Thoracic aorta (tissue), 2 donors: ENCODE data around the gene CFAP54. TPM values are rescaled to one million over a fixed set of nuclear protein-coding genes. Genes with fewer than 3 reads are reported as not detected.
"Not testable (repeated sequence)": the region's sequence is repeated elsewhere in the genome, so short reads cannot be mapped to it uniquely, and the experiment has no call there.

Source experiments
- ATAC-seq: fragments of 150-250 bp; one replicate; pipeline ENCODE4 v1.8.0; 2017; ENCODE audit warnings: low read depth; ENCODE audit not compliant: insufficient number of reproducible peaks, low FRiP score
- DNase-seq: peaks from one replicate; pipeline ENCODE4 v3.0.0-alpha.2; 2020; ENCODE audit warnings: low spot score
- H3K27ac ChIP-seq, 2 donors: fragments of 200-600 bp; sonication (generic); 1 replicate in 1 of 2; 2 replicates in 1 of 2; pipeline ENCODE4 v1.5.1; 2016; ENCODE audit warnings: mild to moderate bottlenecking in 2 of 2, moderate library complexity in 2 of 2
- H3K27me3 ChIP-seq: fragments of 200-600 bp; sonication (generic); replicated peaks from 2 replicates; pipeline ENCODE4 v1.6.0; 2016; ENCODE audit warnings: mild to moderate bottlenecking; ENCODE audit not compliant: insufficient read depth
- H3K36me3 ChIP-seq: fragments of 200-600 bp; sonication (generic); one replicate; pipeline ENCODE4 v1.5.1; 2016
- H3K4me1 ChIP-seq, 2 donors: fragments of 200-600 bp; sonication (generic); 1 replicate in 1 of 2; 2 replicates in 1 of 2; pipeline versions ENCODE4 v1.5.1 to v1.6.0; 2016; ENCODE audit warnings: low read depth in 2 of 2, mild to moderate bottlenecking in 1 of 2; ENCODE audit not compliant: control insufficient read depth in 1 of 2
- H3K4me3 ChIP-seq: fragments of 200-600 bp; sonication (generic); 2 replicates; pipeline ENCODE4 v1.5.1; 2016; ENCODE audit warnings: mild to moderate bottlenecking
- H3K9me3 ChIP-seq: fragments of 200-600 bp; sonication (generic); 2 replicates; pipeline ENCODE4 v1.5.1; 2016
- total RNA-seq, 2 donors: library from RNA; depleted of rRNA; stranded (reverse); fragments of >200 nt; gene quantifications; one replicate each; pipeline versions ENCODE4 v1.1.0 to v1.2.3, GENCODE V29; 2016
- TF ChIP-seq, protein P1 (sequence below): fragments of 200-600 bp; sonication (generic); IDR thresholded peaks from one replicate; pipeline ENCODE4 v1.5.1; 2019; ENCODE audit warnings: antibody characterized with exemption

The CFAP54 gene
- total RNA-seq, 2 donors from 2014 or later, result 1.1 to 4.2 TPM

- no peak overlapping the region for H3K4me3 ChIP-seq
- H3K9me3 ChIP-seq, result no peaks in the 10 kb centered on the region
- no peaks in the 10 kb centered on the region for H3K36me3 ChIP-seq
- H3K27me3 ChIP-seq, result no peaks in the 10 kb centered on the region
- DNase-seq (no peak), ATAC-seq (no peak)
- TF ChIP-seq, protein P1, sequence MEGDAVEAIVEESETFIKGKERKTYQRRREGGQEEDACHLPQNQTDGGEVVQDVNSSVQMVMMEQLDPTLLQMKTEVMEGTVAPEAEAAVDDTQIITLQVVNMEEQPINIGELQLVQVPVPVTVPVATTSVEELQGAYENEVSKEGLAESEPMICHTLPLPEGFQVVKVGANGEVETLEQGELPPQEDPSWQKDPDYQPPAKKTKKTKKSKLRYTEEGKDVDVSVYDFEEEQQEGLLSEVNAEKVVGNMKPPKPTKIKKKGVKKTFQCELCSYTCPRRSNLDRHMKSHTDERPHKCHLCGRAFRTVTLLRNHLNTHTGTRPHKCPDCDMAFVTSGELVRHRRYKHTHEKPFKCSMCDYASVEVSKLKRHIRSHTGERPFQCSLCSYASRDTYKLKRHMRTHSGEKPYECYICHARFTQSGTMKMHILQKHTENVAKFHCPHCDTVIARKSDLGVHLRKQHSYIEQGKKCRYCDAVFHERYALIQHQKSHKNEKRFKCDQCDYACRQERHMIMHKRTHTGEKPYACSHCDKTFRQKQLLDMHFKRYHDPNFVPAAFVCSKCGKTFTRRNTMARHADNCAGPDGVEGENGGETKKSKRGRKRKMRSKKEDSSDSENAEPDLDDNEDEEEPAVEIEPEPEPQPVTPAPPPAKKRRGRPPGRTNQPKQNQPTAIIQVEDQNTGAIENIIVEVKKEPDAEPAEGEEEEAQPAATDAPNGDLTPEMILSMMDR, result no peak
- H3K27ac ChIP-seq, result no peak overlapping the region
- H3K4me1 ChIP-seq, result no peaks in the 10 kb centered on the region
Measured at GRCh38 chr12:96658075-96658474, 168.7 kb downstream of the CFAP54 start.

GRCh38 chr12:96669786-96670185, 180.4 kb downstream of the CFAP54 start:
- Histone ChIP-seq H3K4me3 (no peak overlapping the region), H3K4me1 (no peaks in the 10 kb centered on the region), H3K9me3 (no peaks in the 10 kb centered on the region), H3K27ac (no peak overlapping the region), H3K27me3 (no peaks in the 10 kb centered on the region), H3K36me3 (no peaks in the 10 kb centered on the region)
- no peak for ATAC-seq
- TF ChIP-seq, protein P1, result no peak
- no peak for DNase-seq

GRCh38 chr12:96670334-96670899, 181.0 kb downstream of the CFAP54 start:
- ATAC-seq (no peak), DNase-seq (no peak)

GRCh38 chr12:96675519-96675918, 186.1 kb downstream of the CFAP54 start:
- H3K27ac ChIP-seq, H3K36me3 ChIP-seq, DNase-seq, H3K4me1 ChIP-seq, H3K4me3 ChIP-seq, H3K9me3 ChIP-seq, ATAC-seq, H3K27me3 ChIP-seq: not testable (repeated sequence)

More at GRCh38 chr12:96670334-96670899, 181.0 kb downstream of the CFAP54 start:
- H3K27me3 ChIP-seq, result no peaks in the 10 kb centered on the region
- no peaks in the 10 kb centered on the region for H3K9me3 ChIP-seq
- no peak overlapping the region for H3K27ac ChIP-seq
- no peak overlapping the region for H3K4me3 ChIP-seq
- TF ChIP-seq, protein P1, result no peak
- no peaks in the 10 kb centered on the region for H3K4me1 ChIP-seq
- no peaks in the 10 kb centered on the region for H3K36me3 ChIP-seq

GRCh38 chr12:96677363-96677762, 188.0 kb downstream of the CFAP54 start:
- H3K4me1 ChIP-seq, result no peaks in the 10 kb centered on the region
- TF ChIP-seq, protein P1, result no peak
- no peak overlapping the region for H3K27ac ChIP-seq
- DNase-seq (no peak), ATAC-seq (no peak)
- no peaks in the 10 kb centered on the region for H3K27me3 ChIP-seq
- no peak overlapping the region for H3K4me3 ChIP-seq
- no peaks in the 10 kb centered on the region for H3K36me3 ChIP-seq
- no peaks in the 10 kb centered on the region for H3K9me3 ChIP-seq

DNA sequence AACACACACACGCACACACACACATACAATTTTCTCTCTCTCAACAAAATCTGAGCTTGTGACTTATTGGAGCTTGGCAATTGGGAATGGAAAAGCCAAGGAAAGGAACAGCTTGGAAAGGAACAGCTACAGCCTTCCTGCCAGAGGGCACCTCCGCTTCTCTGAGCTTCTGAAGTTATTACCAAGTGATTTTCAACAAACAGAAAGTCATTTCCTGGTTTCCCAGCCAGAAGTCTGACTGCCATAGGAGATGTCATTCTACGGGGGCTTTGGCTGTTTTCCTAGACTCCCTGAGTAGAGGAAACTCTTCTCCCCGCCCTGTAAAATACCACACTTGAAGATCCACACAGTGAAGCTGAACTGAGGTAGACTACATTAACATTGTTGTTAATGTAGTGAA, 198.3 kb downstream of the CFAP54 start:
- ATAC-seq (no peak), DNase-seq (no peak)
- H3K27me3 ChIP-seq, result no peaks in the 10 kb centered on the region
- H3K36me3 ChIP-seq, result no peaks in the 10 kb centered on the region
- TF ChIP-seq, protein P1, result no peak
- H3K9me3 ChIP-seq, result no peaks in the 10 kb centered on the region
- H3K4me3 ChIP-seq, result no peak overlapping the region
- no peaks in the 10 kb centered on the region for H3K4me1 ChIP-seq
- H3K27ac ChIP-seq, result no peak overlapping the region
